HTR-8/SVneo (cell line): Measurements from ENCODE around the gene TSHZ2.
"Not testable (repeated sequence)": the region's sequence is repeated elsewhere in the genome, so short reads cannot be mapped to it uniquely, and the experiment has no call there.

ENCODE experiments used
- DNase-seq: peaks from one replicate; pipeline ENCODE4 v3.0.0; 2011; ENCODE audit warnings: low spot score, mixed read lengths; ENCODE audit not compliant: insufficient read length
- FAIRE-seq: peaks from 2 replicates; lab custom pipeline; 2011; peaks lifted over from hg19 to GRCh38; lab: Jason Lieb, UNC

Gene TSHZ2

DNA sequence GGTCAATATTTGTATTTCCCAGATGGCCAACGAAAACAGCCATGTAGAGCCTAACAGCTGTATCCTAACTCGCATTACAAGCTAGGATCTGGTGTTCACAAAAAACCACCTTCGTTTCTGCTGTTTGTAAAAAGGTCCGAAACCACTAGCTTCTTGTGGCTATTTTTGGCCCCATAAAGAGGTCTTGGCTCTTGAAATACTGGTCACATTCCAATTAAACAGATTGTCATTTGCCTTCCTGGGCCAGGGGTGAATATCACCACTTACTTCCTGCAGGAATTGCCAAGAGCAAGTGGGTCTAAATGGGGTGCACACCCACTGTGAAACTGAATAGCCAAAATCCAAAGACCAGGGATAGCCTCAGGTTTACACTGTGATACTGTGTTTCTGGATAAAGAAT is 48.2 kb downstream of the TSHZ2 start:
- FAIRE-seq = no peak
- DNase-seq = no peak

DNA sequence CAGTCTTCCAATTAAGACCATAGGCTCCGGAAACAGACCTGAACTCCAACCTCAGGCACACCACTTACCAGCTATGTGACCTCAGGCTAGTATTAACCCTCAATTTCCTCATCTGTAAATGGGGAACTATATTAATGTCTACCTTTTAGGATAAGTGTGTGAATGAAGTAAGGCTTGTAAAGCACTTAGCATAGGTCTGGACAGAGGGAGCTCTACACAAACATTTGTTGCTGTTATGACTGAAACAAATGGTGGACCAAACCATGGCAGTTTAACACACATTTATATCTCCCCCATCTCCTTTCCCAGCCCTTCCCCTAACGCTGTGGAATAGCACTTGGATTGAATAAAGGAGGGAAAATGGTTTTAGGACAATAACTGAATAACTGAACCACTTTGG is 48.7 kb downstream of the TSHZ2 start:
- DNase-seq (no peak), FAIRE-seq (no peak)

DNA sequence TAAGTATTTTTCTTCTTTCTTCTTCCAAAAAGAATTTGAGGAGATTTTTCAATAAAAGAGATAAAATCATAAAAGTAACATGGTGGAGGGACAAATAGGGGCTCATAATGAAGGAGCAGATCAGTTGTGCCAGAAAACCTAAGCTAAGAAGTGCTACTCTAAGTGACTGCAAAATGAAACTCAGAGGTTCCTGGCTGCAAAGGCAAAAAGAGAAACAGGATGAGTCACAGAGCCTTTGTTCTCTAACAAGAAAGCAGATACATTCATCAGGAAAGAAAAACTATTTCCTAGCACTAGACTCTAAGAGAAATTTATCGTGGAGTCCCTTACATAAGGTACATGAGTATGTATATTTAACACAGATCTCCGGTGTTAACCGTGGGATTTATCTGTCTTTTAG is 49.8 kb downstream of the TSHZ2 start:
- no peak for FAIRE-seq
- no peak for DNase-seq

DNA sequence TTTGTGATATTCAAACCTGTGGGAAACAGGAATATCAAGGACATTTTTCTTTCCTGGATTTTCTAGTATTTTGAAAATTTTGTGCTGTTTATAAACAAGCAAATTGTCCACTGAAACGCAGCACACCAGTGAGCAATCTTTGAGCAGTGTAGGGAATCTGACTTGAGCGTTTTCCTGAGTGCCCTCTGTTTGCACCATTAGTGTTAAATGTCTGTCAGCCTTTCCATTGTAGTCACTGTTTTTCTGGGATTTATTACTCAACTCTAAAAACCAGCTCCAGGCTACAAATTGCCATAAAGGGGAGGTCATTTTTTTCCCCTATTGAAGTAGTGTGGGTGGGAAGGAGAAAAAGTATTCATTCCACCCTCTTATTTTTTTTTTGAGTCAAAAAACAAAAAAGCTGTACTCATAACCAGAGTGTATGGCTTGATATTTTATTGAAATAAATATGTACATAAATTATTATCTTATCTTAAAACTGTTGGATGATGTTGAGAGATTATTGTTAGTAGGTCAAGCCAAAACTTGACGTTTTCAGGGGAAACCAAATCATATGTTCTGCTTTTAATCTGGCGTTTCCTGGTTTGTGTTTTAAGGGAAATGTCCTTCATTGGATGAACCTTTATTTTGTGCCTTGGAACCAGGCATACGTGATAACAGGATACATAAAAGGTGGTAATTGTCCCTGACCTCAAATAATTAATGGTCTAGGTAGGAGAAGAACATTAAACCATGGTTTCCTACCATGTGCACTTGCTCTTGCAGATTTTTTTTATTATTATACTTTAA is 51.8 kb downstream of the TSHZ2 start:
- no peak for FAIRE-seq

DNA sequence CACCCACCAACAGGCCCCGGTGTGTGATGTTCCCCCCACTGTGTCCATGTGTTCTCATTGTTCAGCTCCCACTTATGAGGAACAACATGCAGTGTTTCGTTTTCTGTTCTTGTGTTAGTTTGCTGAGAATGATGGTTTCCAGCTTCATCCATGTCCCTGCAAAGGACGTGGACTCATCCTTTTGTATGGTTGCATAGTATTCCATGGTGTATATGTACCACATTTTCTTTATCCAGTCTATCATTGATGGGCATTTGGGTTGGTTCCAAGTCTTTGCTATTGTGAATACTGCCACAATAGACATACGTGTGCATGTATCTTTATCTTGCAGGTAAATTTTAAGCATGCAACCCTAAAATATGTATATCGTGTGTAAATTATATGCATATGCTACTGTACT is 52.5 kb downstream of the TSHZ2 start:
- not testable (repeated sequence) for DNase-seq, FAIRE-seq

More for the DNA sequence above, 51.8 kb downstream of the TSHZ2 start:
- DNase-seq = no peak

DNA sequence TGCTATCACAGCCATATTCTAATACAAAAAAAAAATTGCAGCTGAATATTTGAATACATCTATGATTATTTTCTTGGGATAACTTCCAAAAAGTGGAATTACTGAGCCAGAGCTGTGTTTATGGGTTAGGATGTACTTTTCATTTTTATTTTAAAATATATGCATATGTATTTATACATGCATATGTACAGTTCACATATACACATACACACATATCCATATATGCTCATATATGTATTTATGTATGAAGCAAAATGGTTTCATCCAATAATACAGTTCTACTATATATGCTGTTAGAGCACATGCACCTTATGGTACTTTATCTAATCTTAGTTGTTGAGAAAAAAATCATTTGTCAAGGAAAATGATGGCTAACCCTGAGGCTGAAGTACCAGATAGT is 54.9 kb downstream of the TSHZ2 start:
- DNase-seq (no peak), FAIRE-seq (no peak)

DNA sequence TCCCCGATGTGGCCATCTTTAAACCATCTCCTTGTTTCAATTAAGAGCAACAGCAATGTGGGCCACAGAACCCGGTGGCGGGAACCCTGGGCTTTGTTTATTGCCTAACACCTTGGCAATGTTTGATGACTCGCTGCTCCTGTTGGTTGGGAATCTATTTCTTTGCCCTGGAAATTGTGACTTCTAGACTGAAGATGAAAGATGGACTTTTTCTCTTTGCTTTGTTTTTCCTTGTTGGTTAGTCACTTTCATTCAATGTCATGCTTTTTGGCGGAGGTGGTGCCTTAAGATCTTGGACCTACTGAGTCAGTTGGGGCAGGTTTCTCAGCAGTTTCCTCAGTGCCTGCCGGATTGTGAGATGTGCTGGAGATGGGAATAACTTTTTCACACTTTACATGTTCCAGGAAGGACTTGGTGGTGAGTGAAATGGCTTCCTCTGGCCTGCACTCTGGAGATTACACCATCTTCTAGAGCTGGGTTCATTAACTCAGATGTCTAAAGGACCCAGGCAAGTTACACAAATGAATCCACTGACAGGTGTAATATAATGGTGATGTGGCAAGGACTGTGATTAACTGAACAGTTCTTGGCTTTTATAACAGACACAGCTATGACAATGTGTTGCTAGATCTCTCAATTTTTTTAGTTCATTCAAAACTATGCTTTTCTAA is 56.3 kb downstream of the TSHZ2 start:
- DNase-seq (no peak), FAIRE-seq (no peak)

DNA sequence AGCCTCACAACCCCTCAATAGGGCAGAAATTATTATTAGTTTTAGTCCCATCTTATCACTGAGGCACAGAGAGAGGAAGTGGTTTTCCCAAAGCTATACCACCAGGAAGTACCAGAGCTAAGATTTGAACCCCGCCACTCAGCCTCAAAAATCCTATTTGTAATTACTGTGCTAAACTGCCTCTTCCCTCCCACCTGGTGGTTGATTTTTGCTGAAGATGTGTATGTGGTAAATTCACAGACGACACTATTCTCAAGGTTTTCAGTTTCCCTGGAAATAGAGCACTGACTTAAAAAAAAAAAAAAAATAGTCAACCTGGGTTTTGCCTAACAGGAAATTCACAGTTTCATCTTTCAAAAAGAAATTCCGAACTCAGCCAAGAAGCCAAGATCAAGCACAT is 57.9 kb downstream of the TSHZ2 start:
- DNase-seq (no peak), FAIRE-seq (no peak)

DNA sequence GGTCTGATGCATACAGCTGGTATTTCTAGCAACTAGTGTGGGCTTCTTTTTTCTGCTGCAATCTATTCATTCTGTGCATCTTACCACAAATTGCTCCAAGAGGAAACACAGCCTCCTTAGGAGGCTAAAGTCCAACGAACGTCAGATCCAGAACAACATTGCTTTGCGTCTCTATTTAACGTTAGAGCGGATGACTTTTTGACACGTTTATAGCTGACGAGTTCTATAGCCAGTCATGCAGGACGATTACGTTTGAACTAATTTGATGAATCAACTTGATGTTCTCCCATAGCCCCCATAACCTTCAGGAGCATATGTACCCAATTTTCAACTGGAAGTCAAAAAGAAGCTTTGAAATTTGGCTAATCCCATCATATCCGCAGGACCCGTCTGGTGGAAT is 59.9 kb downstream of the TSHZ2 start:
- no peak for DNase-seq
- FAIRE-seq = peak; percentile 89

DNA sequence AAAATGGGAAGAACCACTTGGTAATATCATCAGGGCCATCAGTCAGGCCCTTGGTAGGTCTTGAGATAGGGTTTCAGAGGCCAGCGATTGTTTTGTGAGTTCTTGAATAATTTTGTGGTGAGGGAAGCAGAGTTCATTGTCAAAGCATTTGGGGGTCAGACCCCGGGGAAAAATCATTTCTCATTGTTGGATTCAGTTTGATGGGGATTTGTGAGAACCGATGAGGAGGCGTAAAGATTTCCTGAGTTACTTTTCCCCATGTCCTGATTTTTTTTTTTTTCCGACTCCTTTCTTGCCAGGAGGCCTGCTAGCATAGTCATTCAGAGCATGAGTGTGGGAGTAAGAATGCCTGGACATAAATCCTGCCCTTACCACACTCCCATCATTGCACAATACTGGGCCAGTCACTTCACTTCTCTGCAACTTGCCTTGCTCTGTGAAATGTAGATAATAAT is 60.3 kb downstream of the TSHZ2 start:
- DNase-seq = peak; percentile 45
- FAIRE-seq = peak; percentile 88

DNA sequence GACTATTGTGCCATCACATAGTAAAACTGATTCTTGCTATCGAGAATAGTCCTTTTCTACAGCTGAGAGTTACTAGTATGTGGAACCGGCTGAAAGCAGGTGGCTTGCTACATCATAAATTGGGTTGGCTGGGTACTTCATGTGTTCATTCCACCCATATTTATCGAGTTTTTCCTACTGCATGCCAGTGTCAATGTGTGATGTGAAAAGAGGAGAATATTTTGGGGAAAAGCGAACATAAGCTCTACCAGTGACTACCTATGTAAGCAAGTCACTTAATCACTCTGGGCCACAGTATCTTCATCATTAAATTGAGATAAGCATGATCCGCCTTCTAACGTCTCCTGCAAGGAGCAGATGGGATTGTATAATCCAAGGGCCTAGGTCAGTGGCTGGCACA is 61.0 kb downstream of the TSHZ2 start:
- FAIRE-seq (no peak), DNase-seq (no peak)

DNA sequence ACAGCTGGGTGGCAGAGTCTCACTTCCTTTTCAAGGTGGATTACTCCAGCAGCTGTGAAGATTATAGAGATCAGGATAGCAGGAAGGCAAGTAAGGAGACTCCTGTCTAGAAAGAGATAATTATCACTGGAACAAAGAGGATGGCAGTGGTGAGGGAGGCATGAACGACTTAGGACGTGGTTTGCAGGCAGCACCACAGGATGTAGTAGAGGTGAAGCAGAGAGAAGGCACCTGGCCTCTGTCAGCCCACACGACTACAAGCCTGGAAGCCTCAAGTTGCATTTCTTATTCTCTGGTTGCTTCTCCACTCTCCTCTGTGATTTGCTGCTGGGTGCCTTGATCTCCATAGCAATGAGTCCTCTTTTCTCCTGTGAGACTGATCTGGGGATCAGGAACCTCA is 62.7 kb downstream of the TSHZ2 start:
- FAIRE-seq (peak; percentile 48), DNase-seq (no peak)

DNA sequence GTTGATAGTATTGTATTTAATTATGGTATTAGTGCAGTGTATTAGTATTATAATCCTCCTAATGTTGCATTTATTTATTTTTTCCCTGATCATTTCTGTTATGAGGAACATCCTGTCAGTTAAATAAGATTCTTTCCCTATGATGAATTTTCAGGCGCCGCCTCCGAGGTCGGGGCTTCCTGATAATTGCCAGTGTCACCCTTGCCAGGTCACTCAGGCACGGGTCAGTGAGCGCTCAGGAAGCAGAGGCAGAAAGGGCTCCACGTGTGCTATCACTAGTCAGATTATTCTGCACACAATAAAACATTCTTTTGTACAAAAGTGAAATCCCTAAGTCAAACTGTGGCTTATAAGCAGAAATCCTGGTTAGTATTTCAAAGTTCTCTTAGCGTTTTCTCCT is 64.8 kb downstream of the TSHZ2 start:
- no peak for FAIRE-seq

DNA sequence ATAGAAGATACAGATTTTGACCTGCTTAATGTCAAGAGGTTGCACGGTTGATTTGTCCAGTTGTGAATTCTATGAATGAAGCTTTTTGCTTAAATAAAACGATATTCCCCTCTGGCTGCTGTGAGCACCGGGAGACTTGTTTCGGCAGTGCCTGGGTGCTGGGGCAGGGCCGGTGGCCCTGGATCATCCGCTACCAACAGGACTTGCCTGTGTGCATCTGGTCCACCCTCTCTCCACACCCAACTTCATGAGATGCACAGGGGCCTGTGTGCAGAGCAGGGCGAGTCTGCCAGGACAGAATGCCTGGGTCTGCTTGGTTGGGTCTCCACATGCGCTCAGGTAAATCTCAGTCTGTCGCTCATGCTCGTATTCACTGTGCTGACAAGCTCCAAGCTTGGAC is 65.5 kb downstream of the TSHZ2 start:
- FAIRE-seq = peak; percentile 82
- DNase-seq = no peak

More for the DNA sequence above, 64.8 kb downstream of the TSHZ2 start:
- no peak for DNase-seq

DNA sequence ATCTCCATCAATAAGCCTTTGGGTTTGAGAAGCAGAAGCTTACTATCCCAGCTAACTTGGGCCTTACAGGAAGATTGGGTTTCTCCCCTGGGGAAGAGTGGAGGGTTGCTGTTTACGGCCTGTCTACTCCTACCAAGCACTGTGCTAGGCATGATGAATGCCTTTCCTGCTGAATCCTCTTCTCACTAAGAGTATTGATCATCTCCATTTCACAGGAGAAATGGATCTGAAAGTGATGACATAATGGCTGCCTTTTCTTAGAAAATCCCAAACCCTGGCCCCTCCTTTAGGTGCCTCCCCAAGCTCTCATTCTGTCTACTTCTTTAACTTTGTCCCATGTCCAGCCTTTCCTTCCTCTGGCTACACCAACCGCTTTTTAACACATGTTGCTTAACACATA is 66.1 kb downstream of the TSHZ2 start:
- DNase-seq (no peak), FAIRE-seq (no peak)

DNA sequence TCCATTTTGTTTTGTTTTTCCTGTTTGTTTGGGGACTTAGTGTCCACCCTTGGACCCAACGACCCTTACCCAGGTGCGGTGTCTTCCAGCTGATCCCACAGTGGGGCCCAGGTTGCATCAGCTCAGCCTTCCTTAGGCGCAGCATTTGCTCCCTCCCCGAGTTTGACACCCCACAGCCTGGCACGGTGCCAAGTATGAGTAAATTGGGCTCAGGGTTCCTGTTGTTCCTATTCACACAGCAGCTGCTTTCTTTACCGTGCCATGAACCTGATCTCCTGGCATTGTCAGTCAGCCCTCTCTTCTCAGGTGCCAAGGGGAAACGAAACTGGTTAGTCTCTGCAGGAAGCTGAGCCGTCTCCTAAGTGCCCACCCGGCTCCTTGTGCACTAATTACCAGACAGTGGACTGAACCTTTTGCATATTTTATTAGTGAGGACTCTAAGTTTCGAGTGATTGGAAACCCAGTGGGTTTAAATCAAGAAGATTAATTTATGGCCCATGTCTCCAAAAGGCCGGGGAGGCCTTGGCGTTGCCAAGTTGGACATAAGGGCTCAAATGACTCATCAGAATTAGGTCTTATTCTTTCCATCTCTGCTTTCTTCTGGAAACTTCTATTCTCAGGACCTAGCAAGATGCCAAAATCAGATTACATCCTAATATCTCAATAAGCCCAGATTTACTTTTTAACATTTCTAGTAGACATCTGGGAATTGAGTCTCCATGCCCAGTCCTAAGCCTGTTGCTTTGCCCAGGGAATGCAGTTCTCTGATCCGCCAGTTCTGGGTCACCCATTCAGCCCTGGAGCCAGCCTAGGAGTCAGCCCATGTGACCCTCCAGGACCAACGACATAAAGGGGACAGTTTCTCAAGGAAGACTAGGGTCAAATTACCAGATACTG is 68.8 kb downstream of the TSHZ2 start:
- DNase-seq = no peak

DNA sequence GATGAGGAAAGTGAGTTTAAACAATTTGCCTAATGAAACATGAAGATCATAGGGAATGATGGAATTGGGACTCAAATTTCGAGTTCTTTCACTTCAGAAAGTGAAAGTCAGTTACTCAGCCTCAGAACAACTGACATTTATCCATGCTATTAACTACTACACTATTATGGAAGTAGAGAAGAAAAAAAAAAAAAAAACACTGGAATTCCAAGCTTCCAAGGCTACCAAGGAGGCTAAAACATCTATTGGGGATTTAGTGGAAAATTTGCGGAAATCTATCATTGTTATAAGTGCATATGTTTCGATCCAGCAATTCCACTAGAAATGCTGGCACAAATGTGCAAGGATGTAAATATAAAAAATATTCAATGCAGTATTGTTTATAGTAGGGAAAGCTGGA is 70.4 kb downstream of the TSHZ2 start:
- no peak for FAIRE-seq
- no peak for DNase-seq

More for the DNA sequence above, 68.8 kb downstream of the TSHZ2 start:
- peak; percentile 59 for FAIRE-seq

DNA sequence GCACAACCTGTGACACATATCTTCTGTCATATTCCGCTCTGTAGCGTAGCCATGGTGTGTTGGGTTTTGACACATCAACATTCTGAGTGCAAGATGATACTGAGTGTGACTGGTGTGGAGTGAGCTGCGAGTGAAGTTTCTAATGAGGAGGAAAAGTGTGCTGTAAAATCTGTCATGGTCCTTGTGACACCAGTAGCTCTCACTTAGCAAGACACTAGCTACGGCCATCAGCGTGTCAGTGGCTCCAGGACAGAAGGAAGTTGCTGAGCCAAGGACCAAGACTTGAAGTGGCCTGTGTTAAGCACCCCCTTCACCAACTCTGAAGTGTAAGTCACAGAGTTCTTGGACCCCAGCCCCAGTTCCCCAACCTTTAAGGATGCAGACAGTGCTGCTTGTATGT is 72.1 kb downstream of the TSHZ2 start:
- DNase-seq (no peak), FAIRE-seq (peak; percentile 62)

DNA sequence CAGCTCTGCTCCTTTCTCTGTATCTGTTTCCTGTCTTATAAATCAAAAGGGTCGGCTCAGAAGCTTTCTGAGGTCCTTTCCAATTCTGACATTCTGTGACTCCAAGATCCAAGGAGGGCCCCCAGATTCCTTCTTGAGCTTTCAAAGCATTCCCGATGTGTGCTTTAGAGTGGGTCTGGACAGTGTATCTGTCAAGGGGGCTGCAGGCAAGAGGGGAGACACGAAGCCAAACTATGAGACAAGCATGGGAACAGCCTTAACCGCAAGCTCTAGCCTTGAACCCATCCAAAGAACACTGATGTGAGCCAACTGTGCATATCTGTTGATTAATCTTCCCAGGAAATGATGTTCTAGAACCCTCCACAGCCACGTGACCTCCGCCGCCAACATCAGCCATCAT is 73.8 kb downstream of the TSHZ2 start:
- DNase-seq (no peak), FAIRE-seq (no peak)

DNA sequence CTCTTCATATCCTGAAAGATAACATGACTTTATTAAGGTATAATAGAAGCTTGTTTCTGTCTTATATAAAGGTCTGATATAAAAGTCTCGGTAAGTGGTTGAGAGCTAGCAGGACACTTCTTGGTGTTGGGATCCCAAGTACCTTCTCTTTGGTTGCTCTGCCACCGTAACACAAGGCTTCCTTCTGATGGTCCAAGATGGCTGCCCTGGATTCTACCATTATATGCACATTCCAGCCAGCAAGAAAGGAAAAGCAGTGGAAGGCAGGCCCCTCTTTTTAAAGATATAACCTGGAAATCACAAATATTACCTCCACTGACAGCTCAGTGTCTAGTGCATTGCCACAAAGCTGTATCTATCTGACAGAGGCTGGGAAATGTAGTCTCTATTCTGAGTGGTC is 75.0 kb downstream of the TSHZ2 start:
- no peak for DNase-seq
- no peak for FAIRE-seq

DNA sequence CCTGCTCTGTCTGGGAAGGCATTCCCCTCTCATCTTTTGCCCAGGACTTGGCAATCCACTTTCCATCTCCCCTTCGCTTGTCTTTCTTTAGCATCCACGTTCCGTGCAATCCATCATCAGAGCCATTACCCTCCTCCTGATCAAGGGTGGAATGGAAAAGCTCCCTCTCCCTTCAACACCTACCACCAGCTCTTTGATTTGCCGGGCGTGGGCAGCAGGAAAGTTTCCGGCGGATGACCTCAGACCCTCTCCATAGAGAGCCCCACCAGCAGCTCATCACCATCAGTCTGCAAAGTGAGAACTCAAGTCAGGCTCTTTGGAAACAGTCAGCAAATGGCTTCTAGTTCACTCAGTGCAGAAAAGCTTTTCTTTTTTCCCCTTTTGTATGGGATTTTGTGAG is 76.2 kb downstream of the TSHZ2 start:
- DNase-seq (no peak), FAIRE-seq (no peak)
